ENCODE results near the gene CYP1B1. TPM values are rescaled to one million over a fixed set of nuclear protein-coding genes. Genes with fewer than 3 reads are reported as not detected.

CYP1B1 gene
- total and polyA plus RNA-seq, 2 donors (not counting 1 experiment from before 2014, with no cell fraction given), result 43.2 to 94.1 TPM

GRCh38 chr2:38120264-38120592, 44.3 kb upstream of the CYP1B1 start:
- H3K9ac ChIP-seq (ENCODE audit: insufficient read depth, low read length), result no peak overlapping the region
- H3K27me3 ChIP-seq (ENCODE audit: control insufficient read depth, insufficient read depth, low read length), result no peaks in the 10 kb centered on the region
- H3K4me1 ChIP-seq (ENCODE audit: control insufficient read depth, extremely low read depth, insufficient read depth, low read length), result peaks cover 5% of the 10 kb centered on the region
- H2AFZ ChIP-seq (ENCODE audit: low read length), result no peak overlapping the region
- H3K4me3 ChIP-seq (replicated peaks in 1 of 4; ENCODE audit: control extremely low read depth in 1 of 4, insufficient read depth in 1 of 4, low read depth in 3 of 4, low read length in 4 of 4), result no peak overlapping the region
- no peak for DNase-seq (ENCODE audit: low read depth in 2 of 2)
- no peak overlapping the region for H3K4me2 ChIP-seq (ENCODE audit: extremely low read depth, insufficient read depth, low read length)
- H3K27ac ChIP-seq (ENCODE audit: insufficient read depth, low read length), result no peak overlapping the region
- no peaks in the 10 kb centered on the region for H3K79me2 ChIP-seq (ENCODE audit: control insufficient read depth, insufficient read depth, low read length)
- no peaks in the 10 kb centered on the region for H3K36me3 ChIP-seq (ENCODE audit: control insufficient read depth, insufficient read depth, low read length)
- no peaks in the 10 kb centered on the region for H4K20me1 ChIP-seq (ENCODE audit: control insufficient read depth, extremely low read depth, insufficient read depth, low read length)
- no peak for TF ChIP-seq EZH2 (IDR thresholded peaks at IDR 0.05; ENCODE audit: low read length, missing control alignments)
- TF ChIP-seq, protein P1, sequence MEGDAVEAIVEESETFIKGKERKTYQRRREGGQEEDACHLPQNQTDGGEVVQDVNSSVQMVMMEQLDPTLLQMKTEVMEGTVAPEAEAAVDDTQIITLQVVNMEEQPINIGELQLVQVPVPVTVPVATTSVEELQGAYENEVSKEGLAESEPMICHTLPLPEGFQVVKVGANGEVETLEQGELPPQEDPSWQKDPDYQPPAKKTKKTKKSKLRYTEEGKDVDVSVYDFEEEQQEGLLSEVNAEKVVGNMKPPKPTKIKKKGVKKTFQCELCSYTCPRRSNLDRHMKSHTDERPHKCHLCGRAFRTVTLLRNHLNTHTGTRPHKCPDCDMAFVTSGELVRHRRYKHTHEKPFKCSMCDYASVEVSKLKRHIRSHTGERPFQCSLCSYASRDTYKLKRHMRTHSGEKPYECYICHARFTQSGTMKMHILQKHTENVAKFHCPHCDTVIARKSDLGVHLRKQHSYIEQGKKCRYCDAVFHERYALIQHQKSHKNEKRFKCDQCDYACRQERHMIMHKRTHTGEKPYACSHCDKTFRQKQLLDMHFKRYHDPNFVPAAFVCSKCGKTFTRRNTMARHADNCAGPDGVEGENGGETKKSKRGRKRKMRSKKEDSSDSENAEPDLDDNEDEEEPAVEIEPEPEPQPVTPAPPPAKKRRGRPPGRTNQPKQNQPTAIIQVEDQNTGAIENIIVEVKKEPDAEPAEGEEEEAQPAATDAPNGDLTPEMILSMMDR (conservative IDR thresholded peaks at IDR 0.05 in 1 of 2, IDR thresholded peaks at IDR 0.05 in 1 of 2; ENCODE audit: low read depth in 1 of 2, low read length in 2 of 2), result no peak
- no peaks in the 10 kb centered on the region for H3K9me3 ChIP-seq (ENCODE audit: control insufficient read depth, insufficient read depth, low read depth, low read length)

DNA sequence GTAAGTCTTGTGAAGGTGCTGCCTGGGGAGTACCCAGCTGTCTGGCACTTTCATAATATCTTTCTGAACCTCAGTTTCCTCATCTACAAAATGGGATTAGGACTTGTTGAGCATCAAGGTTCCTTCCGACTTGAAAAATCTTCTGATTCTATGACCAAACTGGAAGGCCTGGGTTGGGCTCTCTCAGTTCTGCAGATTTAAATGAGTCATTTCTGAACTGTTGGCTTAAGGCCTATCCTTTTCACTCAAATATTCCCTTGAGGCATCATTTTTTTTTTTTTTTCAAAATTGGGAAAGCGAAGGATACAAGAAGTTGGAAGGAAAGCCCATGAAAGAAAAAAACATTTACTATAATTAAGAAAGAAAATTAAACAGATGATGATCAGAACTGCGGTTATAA, 40.8 kb upstream of the CYP1B1 start:
- Histone ChIP-seq H3K79me2 (ENCODE audit: control insufficient read depth, insufficient read depth, low read length) (no peaks in the 10 kb centered on the region), H3K27me3 (ENCODE audit: control insufficient read depth, insufficient read depth, low read length) (no peaks in the 10 kb centered on the region), H4K20me1 (ENCODE audit: control insufficient read depth, extremely low read depth, insufficient read depth, low read length) (no peaks in the 10 kb centered on the region), H3K4me3 (replicated peaks in 1 of 4; ENCODE audit: control extremely low read depth in 1 of 4, insufficient read depth in 1 of 4, low read depth in 3 of 4, low read length in 4 of 4) (no peak overlapping the region), H3K9ac (ENCODE audit: insufficient read depth, low read length) (no peak overlapping the region), H3K9me3 (ENCODE audit: control insufficient read depth, insufficient read depth, low read depth, low read length) (no peaks in the 10 kb centered on the region), H3K4me1 (ENCODE audit: control insufficient read depth, extremely low read depth, insufficient read depth, low read length) (peaks cover 7% of the 10 kb centered on the region), H3K27ac (ENCODE audit: insufficient read depth, low read length) (peak overlapping the region; percentile 24), H3K4me2 (ENCODE audit: extremely low read depth, insufficient read depth, low read length) (no peak overlapping the region), H3K36me3 (ENCODE audit: control insufficient read depth, insufficient read depth, low read length) (no peaks in the 10 kb centered on the region), H2AFZ (ENCODE audit: low read length) (no peak overlapping the region)
- TF ChIP-seq, protein P1 (conservative IDR thresholded peaks at IDR 0.05 in 1 of 2, IDR thresholded peaks at IDR 0.05 in 1 of 2; ENCODE audit: low read depth in 1 of 2, low read length in 2 of 2), result no peak
- TF ChIP-seq EZH2 (IDR thresholded peaks at IDR 0.05; ENCODE audit: low read length, missing control alignments), result no peak
- peak; percentile 66 to 82 for DNase-seq (ENCODE audit: low read depth in 2 of 2)

GRCh38 chr2:38115216-38116032, 39.5 kb upstream of the CYP1B1 start:
- H3K27ac ChIP-seq (ENCODE audit: insufficient read depth, low read length), result no peak overlapping the region
- peak; percentile 49 to 76 for DNase-seq (ENCODE audit: low read depth in 2 of 2)

More at GRCh38 chr2:38115216-38116032, 39.5 kb upstream of the CYP1B1 start:
- no peak overlapping the region for H3K4me2 ChIP-seq (ENCODE audit: extremely low read depth, insufficient read depth, low read length)
- peaks cover 7% of the 10 kb centered on the region for H3K4me1 ChIP-seq (ENCODE audit: control insufficient read depth, extremely low read depth, insufficient read depth, low read length)
- no peaks in the 10 kb centered on the region for H3K36me3 ChIP-seq (ENCODE audit: control insufficient read depth, insufficient read depth, low read length)
- H3K9ac ChIP-seq (ENCODE audit: insufficient read depth, low read length), result no peak overlapping the region
- H2AFZ ChIP-seq (ENCODE audit: low read length), result no peak overlapping the region
- no peaks in the 10 kb centered on the region for H3K79me2 ChIP-seq (ENCODE audit: control insufficient read depth, insufficient read depth, low read length)
- no peak overlapping the region for H3K4me3 ChIP-seq (replicated peaks in 1 of 4; ENCODE audit: control extremely low read depth in 1 of 4, insufficient read depth in 1 of 4, low read depth in 3 of 4, low read length in 4 of 4)
- H4K20me1 ChIP-seq (ENCODE audit: control insufficient read depth, extremely low read depth, insufficient read depth, low read length), result no peaks in the 10 kb centered on the region
- TF ChIP-seq, protein P1 (conservative IDR thresholded peaks at IDR 0.05 in 1 of 2, IDR thresholded peaks at IDR 0.05 in 1 of 2; ENCODE audit: low read depth in 1 of 2, low read length in 2 of 2), result peak; percentile 97 to 100
- no peak for TF ChIP-seq EZH2 (IDR thresholded peaks at IDR 0.05; ENCODE audit: low read length, missing control alignments)
- H3K9me3 ChIP-seq (ENCODE audit: control insufficient read depth, insufficient read depth, low read depth, low read length), result no peaks in the 10 kb centered on the region
- no peaks in the 10 kb centered on the region for H3K27me3 ChIP-seq (ENCODE audit: control insufficient read depth, insufficient read depth, low read length)
